ENCODE measurements around the gene NRAP.

Gene NRAP

GRCh38 chr10:113562069-113562468, 101.8 kb downstream of the NRAP start:
- H3K4me3 ChIP-seq (ENCODE audit: low read depth, low read length), result no peak overlapping the region
- TF ChIP-seq CTCF (IDR thresholded peaks at IDR 0.05; ENCODE audit: low read depth, low read length), result no peak

GRCh38 chr10:113561214-113561613, 102.6 kb downstream of the NRAP start:
- TF ChIP-seq CTCF (IDR thresholded peaks at IDR 0.05; ENCODE audit: low read depth, low read length), result no peak
- H3K4me3 ChIP-seq (ENCODE audit: low read depth, low read length), result no peak overlapping the region

- TF ChIP-seq CTCF (IDR thresholded peaks at IDR 0.05; ENCODE audit: low read depth, low read length), result no peak
- no peak overlapping the region for H3K4me3 ChIP-seq (ENCODE audit: low read depth, low read length)
Measured at GRCh38 chr10:113560071-113560470, 103.8 kb downstream of the NRAP start.

- no peak overlapping the region for H3K4me3 ChIP-seq (ENCODE audit: low read depth, low read length)
- TF ChIP-seq CTCF (IDR thresholded peaks at IDR 0.05; ENCODE audit: low read depth, low read length), result no peak
Measured at GRCh38 chr10:113557903-113558321, 105.9 kb downstream of the NRAP start.

GRCh38 chr10:113557424-113557862, 106.4 kb downstream of the NRAP start:
- no peak for TF ChIP-seq CTCF (IDR thresholded peaks at IDR 0.05; ENCODE audit: low read depth, low read length)
- H3K4me3 ChIP-seq (ENCODE audit: low read depth, low read length), result no peak overlapping the region

GRCh38 chr10:113555751-113556150, 108.1 kb downstream of the NRAP start:
- TF ChIP-seq CTCF (IDR thresholded peaks at IDR 0.05; ENCODE audit: low read depth, low read length), result no peak
- H3K4me3 ChIP-seq (ENCODE audit: low read depth, low read length), result no peak overlapping the region

GRCh38 chr10:113555245-113555644, 108.6 kb downstream of the NRAP start:
- H3K4me3 ChIP-seq (ENCODE audit: low read depth, low read length), result no peak overlapping the region
- no peak for TF ChIP-seq CTCF (IDR thresholded peaks at IDR 0.05; ENCODE audit: low read depth, low read length)

Data from WI38 (cell line).